NCI-H2227 (cell line): ENCODE data around the gene KPNB1.

Experiments used
- DNase-seq: peaks from one replicate; lab custom pipeline; 2025; ENCODE audit not compliant: unreplicated experiment; lab: John Stamatoyannopoulos, UW

KPNB1 gene

DNA sequence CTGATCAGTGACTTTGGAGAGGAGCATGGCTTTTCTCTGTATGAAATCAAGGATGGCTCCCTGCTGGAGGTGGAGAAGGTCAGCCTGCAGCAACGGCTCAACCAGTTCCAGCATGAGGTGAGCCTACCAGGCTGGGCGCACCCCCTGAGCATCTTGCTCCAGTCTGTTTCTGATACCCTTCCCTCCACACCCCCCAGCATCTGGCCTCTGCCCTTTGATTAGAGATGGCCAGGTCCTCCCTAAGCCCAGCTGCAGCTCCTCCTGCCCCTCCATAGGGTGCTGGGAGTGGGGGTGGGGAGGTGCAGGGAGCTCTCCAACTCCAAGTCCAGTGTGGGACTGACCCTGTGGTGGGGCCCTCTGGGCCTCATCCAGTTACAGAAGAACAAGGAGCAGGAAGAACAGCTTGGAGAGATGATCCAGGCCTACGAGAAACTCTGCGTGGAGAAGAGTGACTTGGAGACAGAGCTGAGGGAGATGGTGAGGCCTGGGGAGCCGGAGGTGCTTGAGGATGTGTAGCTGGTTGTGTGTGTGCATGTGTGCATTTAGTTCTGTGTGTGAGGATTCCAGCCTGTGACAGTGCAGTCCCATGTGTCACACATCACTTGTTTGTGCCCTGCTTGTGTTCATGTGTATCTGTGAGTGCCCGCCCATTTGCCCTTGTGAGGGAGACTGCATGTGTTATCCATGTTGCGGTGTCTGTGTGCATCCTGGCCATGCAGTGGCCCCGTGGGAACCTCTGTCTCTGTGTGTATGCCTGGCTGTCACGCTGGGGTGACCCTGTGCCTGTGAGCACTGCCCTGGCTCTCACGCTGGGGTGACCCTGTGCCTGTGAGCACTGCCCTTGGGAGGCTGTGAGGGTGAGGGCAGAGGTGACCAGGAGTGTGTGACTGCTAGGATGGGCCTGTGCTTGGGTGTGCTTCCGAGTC, 47.3 kb downstream of the KPNB1 start:
- DNase-seq: no peak

GRCh38 chr17:47697906-47698711, 48.4 kb downstream of the KPNB1 start:
- no peak for DNase-seq

DNA sequence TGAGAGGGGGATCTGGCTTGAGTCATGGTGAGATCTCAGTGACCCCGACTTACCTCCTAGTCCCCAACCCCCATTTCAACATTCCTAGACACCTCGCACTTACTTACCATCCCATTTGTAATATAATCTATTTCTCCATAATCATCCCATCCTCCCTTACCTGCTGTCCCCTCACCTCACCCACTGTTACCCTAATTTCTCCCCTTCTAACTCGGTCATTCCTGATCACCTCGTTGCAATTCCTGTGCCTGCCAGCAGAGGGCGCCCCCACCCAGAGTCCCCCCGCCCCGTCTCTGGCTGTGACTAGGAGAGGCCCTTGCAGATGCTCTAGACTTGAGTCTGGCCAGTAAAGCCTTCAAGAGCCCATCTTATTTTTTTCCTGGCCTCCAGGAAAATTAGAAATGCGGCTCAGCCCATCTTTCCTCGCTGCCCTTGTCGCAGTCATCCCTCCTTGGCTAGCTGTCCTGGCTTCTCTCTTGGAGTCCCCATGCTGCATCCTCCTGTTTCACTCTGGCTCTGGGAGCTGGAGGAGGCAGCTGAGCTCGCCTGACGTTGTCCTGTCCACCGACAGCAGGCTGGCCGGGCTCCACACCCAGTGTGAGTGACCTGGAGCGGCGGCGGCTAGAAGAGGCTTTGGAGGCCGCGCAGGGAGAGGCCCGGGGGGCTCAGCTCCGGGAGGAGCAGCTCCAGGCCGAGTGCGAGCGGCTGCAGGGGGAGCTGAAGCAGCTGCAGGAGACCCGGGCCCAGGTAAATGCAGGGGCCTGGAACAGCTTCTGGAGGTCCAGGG, 49.2 kb downstream of the KPNB1 start:
- peak; percentile 75 for DNase-seq

- no peak for DNase-seq
These were observed 49.8 kb downstream of the KPNB1 start for GRCh38 chr17:47699536-47699840.

DNA sequence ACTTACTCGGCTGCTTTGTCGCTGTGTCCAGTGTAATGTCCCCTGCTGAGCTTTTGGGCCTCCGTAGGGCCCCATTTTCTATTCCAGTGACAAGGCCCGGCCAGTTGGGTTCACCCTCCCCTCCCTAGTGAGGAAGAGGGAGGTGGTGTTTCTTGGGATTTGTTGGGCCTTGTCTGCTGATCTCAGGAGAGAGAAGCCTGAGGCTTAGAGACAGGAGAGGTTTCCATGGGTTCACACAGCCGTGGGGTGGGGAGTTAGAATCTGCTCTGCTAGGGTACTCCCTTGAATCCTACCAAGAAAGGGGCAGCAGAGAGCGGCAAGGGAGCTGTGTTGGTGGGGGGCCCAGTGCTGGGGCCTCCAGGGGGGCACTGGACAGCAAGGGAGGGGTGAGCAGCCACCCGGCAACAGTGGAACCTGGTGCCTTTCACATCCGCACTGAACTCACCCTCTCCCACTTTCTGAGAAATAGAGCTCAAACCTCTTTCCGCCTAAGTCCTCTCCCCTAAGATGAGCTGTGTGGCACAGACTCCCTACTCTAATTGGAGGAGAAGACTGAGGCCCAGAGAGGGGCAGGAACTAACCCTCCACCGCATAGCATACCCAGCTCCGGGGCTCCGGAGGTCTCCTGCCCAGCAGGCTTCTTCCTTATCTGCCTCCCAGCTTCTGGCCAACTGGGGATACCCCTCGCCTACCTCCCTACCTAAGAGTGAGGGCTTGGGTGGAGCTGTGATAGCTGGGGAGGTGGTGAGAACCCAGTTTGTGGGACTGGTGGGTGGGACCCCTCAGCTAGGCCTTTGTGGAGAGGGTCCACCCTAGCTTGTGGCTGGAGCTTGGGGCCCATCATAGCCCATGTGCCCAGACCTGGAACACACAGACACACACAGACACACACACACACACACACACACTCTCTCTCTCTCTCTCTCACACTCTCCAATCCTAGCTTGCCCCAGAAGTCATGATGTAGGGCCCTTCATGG, 51.0 kb downstream of the KPNB1 start:
- no peak for DNase-seq

- DNase-seq: no peak
These were observed 51.9 kb downstream of the KPNB1 start for GRCh38 chr17:47701608-47702007.

- no peak for DNase-seq
These were observed 52.8 kb downstream of the KPNB1 start for GRCh38 chr17:47702391-47702995.

GRCh38 chr17:47703191-47703591, 53.5 kb downstream of the KPNB1 start:
- DNase-seq: no peak

DNA sequence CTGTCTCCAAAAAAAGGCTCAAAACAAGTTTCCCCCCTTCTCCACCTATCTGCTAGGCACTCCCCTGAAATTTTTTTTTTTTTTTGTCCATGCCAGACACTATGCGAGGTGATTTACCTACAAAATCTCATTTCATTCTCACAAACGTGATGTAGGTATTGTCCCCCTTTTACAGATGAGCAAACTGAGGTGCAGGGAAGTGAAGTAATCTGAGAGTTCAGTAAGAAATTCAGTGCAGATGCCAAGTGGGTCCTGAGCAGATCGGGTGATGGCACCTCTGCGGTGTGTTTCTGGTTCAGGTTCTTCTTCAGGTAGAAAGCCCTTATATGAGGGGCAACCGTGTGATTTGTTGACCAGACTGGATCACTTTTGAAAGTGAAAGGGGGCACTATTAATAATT, 54.0 kb downstream of the KPNB1 start:
- DNase-seq: no peak

GRCh38 chr17:47704116-47704515, 54.4 kb downstream of the KPNB1 start:
- DNase-seq: no peak

GRCh38 chr17:47704736-47705135, 55.0 kb downstream of the KPNB1 start:
- no peak for DNase-seq

DNA sequence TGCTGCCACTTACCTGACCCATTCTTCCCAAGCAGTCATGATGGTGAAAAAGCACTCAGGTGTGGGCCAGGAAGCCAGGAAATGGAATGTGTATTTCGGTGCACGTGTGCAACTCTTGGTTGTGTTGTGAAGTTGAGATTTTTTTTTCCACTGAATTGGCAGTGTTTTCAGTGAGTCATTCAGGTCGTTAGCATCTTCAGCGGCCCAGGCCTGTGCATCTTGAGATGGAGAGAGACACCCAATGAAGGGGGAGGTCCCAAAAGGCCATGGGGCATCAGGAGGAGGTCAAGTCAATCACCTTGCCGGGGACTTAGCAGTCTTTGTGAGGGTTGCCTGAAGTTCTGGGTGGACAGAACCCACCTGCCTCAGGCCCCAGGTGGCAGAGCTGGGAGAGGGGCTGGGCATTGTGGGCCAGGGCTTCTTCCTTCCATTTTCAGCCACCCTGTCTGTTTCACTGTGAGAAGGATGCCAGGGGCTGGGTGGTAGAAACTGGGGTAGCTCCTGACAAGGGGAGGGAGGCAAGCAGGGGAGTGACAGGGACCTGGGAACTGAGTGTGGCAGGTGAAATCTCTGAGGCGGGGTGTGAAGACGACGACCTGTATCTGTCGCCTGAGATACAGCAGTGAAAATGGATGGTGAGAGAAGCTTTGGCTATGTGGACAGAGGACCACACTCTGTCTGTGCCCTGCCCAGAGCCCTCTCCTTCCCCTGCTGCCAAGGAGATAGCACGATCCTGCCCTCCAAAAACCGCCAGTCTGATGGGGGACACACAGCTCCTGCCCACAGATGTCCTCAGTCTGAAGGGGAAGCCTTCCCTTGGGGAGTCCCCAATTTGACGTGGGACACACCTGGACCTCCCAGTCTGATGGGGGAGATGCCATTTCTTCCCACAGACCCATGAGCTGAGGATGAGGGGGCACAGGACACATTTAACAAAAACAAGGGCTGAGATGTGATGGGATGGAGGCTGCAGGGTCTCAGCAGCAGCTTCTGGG, 56.1 kb downstream of the KPNB1 start:
- no peak for DNase-seq

DNA sequence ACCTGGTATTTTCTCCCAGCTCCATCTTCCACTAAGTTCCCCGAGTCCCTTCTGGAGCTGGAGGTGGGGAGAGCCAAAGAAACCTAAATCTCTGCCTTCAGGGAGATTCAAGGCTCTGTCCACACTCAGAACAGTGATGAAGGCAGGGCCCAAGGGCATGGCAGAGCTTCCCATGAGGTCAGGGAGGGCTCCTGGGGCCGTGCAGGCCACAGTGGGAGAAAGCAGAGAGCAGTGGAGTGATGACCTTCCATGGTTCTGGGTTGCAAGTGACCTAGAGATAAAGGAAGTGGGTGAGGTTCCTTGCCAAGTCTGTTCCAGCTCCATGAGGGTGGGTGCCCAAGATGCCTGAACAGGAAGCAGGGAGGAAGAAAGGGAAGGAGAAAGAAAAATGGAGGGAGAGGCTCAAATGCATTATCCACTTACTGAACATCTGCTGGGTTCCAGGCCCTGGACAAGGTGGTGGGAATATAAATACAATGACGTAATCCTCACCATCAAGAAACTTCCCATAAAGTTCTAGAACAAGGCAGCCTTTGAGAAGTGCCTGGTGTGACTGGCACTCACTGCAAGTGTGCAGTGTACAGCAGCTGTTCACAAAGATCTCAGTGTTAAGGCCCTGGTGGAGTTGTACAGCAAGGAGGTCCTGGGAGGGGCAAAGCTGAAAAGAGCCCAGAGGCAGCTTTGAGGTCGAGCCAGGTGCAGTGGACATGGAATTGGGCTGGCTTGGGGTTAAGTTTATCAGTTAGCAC, 57.5 kb downstream of the KPNB1 start:
- no peak for DNase-seq

DNA sequence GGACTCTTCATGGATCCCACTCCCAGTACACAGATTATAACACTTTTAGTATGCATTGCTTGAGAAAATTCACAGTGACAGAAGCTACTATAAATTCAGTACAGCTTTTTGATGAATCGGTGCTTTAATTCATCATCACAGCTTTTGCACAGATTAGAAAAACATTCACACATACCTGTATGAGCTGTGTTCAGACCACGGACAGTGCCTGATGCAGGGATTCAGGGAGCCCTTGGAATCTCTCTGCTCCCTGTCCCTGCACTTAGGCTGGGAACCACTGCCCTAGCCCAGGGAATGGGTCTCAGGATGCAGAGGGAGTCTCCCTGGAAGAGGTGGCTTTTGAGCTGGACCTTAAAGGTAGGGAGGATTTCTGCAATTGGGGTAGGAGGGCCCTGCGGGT, 58.2 kb downstream of the KPNB1 start:
- no peak for DNase-seq

DNA sequence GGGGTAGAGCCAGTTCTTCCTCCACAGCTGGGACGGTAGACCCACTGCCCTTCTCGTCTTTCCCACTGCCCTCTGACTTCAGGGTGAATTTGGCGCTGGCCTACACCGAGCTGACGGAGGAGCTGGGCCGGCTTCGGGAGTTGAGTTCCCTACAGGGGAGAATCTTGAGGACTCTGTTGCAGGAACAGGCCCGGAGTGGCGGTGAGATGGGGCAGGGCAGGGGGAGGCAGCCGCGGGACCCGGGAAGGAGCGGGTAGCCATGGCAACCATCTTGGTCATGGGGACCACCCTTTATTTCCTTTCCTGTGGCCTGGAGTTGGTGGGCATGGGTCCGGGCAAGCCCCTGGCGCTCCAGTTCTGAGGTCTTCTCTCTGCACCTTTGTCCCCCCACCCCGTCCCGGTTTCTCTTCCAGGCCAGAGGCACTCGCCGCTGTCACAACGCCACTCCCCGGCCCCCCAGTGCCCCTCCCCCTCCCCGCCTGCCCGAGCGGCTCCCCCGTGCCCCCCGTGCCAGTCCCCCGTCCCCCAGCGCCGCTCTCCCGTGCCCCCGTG, 58.7 kb downstream of the KPNB1 start:
- DNase-seq: no peak

- DNase-seq: no peak
These were observed 59.3 kb downstream of the KPNB1 start for GRCh38 chr17:47708864-47709541.

- DNase-seq: no peak
These were observed 59.9 kb downstream of the KPNB1 start for GRCh38 chr17:47709594-47709993.
